Measurements from ENCODE around the gene ABAT.

DNA sequence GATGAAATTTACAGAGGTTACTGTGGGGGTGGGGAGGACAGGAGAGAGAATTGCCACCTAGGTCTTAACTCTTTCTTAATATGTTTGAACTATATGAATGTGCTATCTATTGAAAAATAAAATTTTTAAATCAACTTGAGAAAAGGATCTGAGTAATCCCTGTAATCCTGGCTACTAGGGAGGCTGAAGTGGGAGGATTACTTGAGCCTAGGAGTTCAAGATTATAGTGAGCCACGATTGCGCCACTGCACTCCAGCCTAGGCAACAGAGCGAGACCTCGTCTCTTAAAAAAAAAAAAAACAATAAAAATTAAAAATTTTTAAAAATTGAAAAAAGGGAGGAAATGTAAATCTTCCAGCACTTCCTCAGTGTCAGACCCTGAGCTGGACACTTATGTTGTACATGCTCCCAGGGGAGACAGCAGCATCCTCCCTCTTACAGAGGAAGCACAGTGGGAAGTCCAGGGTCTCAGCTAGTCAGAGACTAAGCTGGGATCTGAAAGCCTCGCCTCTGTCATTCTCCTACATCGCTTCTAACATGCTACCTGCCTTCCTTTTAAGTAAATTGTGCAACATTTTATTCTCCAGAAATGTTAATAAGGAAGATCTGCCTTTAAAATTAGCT, 145.1 kb downstream of the ABAT start:
- TF ChIP-seq, protein P1, sequence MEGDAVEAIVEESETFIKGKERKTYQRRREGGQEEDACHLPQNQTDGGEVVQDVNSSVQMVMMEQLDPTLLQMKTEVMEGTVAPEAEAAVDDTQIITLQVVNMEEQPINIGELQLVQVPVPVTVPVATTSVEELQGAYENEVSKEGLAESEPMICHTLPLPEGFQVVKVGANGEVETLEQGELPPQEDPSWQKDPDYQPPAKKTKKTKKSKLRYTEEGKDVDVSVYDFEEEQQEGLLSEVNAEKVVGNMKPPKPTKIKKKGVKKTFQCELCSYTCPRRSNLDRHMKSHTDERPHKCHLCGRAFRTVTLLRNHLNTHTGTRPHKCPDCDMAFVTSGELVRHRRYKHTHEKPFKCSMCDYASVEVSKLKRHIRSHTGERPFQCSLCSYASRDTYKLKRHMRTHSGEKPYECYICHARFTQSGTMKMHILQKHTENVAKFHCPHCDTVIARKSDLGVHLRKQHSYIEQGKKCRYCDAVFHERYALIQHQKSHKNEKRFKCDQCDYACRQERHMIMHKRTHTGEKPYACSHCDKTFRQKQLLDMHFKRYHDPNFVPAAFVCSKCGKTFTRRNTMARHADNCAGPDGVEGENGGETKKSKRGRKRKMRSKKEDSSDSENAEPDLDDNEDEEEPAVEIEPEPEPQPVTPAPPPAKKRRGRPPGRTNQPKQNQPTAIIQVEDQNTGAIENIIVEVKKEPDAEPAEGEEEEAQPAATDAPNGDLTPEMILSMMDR (conservative IDR thresholded peaks at IDR 0.05; ENCODE audit: low read length), result no peak
- no peak for TF ChIP-seq EZH2phosphoT487 (IDR thresholded peaks at IDR 0.05; ENCODE audit: borderline replicate concordance, low read depth, low read length)

All from OCI-LY7 (cell line).